ENCODE results near the gene NCAPD2.

GRCh38 chr12:6555018-6555691, 61.3 kb downstream of the NCAPD2 start:
- no peak for TF ChIP-seq CTCF (IDR thresholded peaks at IDR 0.05)
- TF ChIP-seq POLR2A (IDR thresholded peaks at IDR 0.05) = no peak
